Spleen (tissue), 11 donors: ENCODE measurements around the gene MOK. TPM values are rescaled to one million over a fixed set of nuclear protein-coding genes. Genes with fewer than 3 reads are reported as not detected.

Experiments used
- DNase-seq: peaks from one replicate; pipeline ENCODE4 v3.0.0-alpha.2; 2020
- H3K27ac ChIP-seq, 8 donors: fragments of 200-600 bp; sonication (generic) in 7 of 8; 1 replicate in 4 of 8; 2 replicates in 4 of 8; pipeline versions ENCODE4 v1.5.0 to v1.8.0; 2016 to 2021; ENCODE audit warnings: inconsistent platforms in 4 of 8, mild to moderate bottlenecking in 4 of 8, moderate library complexity in 1 of 8
- H3K27me3 ChIP-seq, 7 donors: fragments of 200-600 bp; sonication (generic) in 6 of 7; replicated peaks in 1 of 7; 1 replicate in 4 of 7; 2 replicates in 3 of 7; pipeline versions ENCODE4 v1.5.0 to v1.8.0; 2016 to 2021; ENCODE audit warnings: inconsistent platforms in 3 of 7, mild to moderate bottlenecking in 1 of 7
- H3K36me3 ChIP-seq, 6 donors: fragments of 200-600 bp; sonication (generic) in 5 of 6; 1 replicate in 4 of 6; 2 replicates in 2 of 6; pipeline versions ENCODE4 v1.5.0 to v1.8.0; 2016 to 2021; ENCODE audit warnings: inconsistent platforms in 2 of 6
- H3K4me1 ChIP-seq, 6 donors: fragments of 200-600 bp; sonication (generic) in 5 of 6; 1 replicate in 3 of 6; 2 replicates in 3 of 6; pipeline versions ENCODE4 v1.5.0 to v1.8.0; 2016 to 2021; ENCODE audit warnings: inconsistent platforms in 3 of 6
- H3K4me3 ChIP-seq, 8 donors: fragments of 200-600 bp; sonication (generic) in 7 of 8; 1 replicate in 4 of 8; 2 replicates in 4 of 8; pipeline versions ENCODE4 v1.5.0 to v1.8.0; 2016 to 2021; ENCODE audit warnings: inconsistent platforms in 4 of 8, mild to moderate bottlenecking in 4 of 8, moderate library complexity in 2 of 8
- H3K9me3 ChIP-seq, 8 donors: fragments of 200-600 bp; sonication (generic) in 7 of 8; 1 replicate in 4 of 8; 2 replicates in 4 of 8; pipeline versions ENCODE4 v1.5.0 to v1.8.0; 2016 to 2021; ENCODE audit warnings: inconsistent platforms in 4 of 8
- POLR2A ChIP-seq, 3 donors: fragments of 450-650 bp; IDR thresholded peaks; one replicate each; pipeline ENCODE4 v1.5.1; 2017; ENCODE audit warnings: antibody characterized with exemption in 3 of 3, mild to moderate bottlenecking in 1 of 3
- POLR2AphosphoS5 ChIP-seq, 3 donors: sonication (generic); formaldehyde crosslinking; IDR thresholded peaks; one replicate each; pipeline ENCODE4 v1.5.1; 2017; ENCODE audit warnings: antibody characterized with exemption in 3 of 3
- WGBS, 5 donors: extraction: QIAGEN DNeasy Blood & Tissue Kit in 3 of 5; methylation state at CpG; one replicate each; pipeline versions ENCODE4 v1.1.5 to v1.1.7; 2013 to 2018; 5-methylcytosine and 5-hydroxymethylcytosine counted together
- intact Hi-C: fragments of 100-400 bp; cut with DNase I; formaldehyde crosslinking; loops from one replicate; pipeline ENCODE4 v1.15.0; 2023; ENCODE audit warnings: low total_unique reads
- polyA plus RNA-seq, 3 donors: library from polyadenylated mRNA; stranded (reverse); fragments of 200-250 nt; gene quantifications; one replicate each; pipeline ENCODE4 v1.2.1, GENCODE V29; 2013
- total RNA-seq, 7 donors: library from RNA; depleted of rRNA in 3 of 7; stranded (reverse); fragments of >200 nt in 3 of 7; fragmentation: NEBNext Ultra II Directional in 4 of 7; extraction: Animal tissue kit (Norgen Biotek cat#: 25700) in 4 of 7; gene quantifications; one replicate each; pipeline versions ENCODE4 v1.1.0 to v1.2.1, GENCODE V29; 2016 to 2021
- TF ChIP-seq, protein P1 (sequence below), 11 experiments: fragments of 200-600 bp in 7 of 11; fragments of 450-650 bp in 4 of 11; sonication (generic) in 4 of 11; IDR thresholded peaks in 8 of 11; conservative IDR thresholded peaks in 3 of 11; 1 replicate in 7 of 11; 2 replicates in 4 of 11; pipeline versions ENCODE4 v1.4.0 to v1.8.0; 2016 to 2021; ENCODE audit warnings: antibody characterized with exemption in 11 of 11, inconsistent platforms in 4 of 11, mild to moderate bottlenecking in 1 of 11
- donor health status: healthy with polysubstance abuse.
- donor health status: DM: no; HTN: no; CAD: no; lungs with moderate emphysema.
- donor health status: DM: no; HTN: no; CAD: no.
- donor health status: Bipolar disorder and iron deficiency.
- donor health status: healthy.
- donor health status: DM: no; HTN: no; CAD: no.
- donor health status: DM: yes; HTN: yes; CAD: no.

The MOK gene
- total and polyA plus RNA-seq, 10 donors, result 4.1 to 12.2 (median 9.9) TPM

DNA sequence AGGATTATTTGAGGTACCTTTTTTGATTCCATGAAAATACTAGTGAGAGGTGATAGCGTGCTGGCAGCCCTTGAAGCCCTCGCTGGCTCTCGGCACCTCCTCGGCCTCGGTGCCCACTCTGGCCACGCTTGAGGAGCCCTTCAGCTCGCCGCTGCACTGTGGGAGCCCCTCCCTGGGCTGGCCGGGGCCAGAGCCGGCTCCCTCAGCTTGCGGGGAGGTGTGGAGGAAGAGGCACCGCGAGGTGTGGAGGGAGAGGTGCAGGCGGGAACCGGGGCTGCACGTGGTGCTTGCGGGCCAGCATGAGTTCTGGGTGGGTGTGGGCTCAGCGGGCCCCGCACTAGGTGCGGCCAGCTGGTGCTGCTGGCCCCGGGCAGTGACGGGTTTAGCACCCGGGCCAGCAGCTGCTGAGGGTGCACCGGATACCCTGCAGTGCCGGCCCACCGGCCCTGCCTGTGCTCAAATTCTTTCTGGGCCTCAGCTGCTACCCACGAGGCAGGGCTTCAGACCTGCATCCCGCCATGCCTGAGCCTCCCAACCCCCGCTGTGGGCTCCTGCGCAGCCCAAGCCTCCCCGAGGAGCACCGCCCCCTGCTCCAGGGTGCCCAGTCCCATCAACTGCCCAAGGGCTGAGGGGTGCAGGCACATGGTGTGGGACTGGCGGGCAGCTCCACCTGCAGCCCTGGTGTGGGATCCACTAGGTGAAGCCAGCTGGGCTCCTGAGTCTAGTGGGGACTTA is 7.4 kb downstream of the MOK start:
- 93 to 95% (median 94%) methylated on average over 23 to 33 of the region's 33 CpGs for WGBS, 5 donors
- TF ChIP-seq POLR2AphosphoS5 (IDR thresholded peaks at IDR 0.05) (no peak), POLR2A (IDR thresholded peaks at IDR 0.05) (no peak)
- TF ChIP-seq, protein P1, sequence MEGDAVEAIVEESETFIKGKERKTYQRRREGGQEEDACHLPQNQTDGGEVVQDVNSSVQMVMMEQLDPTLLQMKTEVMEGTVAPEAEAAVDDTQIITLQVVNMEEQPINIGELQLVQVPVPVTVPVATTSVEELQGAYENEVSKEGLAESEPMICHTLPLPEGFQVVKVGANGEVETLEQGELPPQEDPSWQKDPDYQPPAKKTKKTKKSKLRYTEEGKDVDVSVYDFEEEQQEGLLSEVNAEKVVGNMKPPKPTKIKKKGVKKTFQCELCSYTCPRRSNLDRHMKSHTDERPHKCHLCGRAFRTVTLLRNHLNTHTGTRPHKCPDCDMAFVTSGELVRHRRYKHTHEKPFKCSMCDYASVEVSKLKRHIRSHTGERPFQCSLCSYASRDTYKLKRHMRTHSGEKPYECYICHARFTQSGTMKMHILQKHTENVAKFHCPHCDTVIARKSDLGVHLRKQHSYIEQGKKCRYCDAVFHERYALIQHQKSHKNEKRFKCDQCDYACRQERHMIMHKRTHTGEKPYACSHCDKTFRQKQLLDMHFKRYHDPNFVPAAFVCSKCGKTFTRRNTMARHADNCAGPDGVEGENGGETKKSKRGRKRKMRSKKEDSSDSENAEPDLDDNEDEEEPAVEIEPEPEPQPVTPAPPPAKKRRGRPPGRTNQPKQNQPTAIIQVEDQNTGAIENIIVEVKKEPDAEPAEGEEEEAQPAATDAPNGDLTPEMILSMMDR (IDR thresholded peaks at IDR 0.05 in 8 of 11, conservative IDR thresholded peaks at IDR 0.05 in 3 of 11), result no peak
- Histone ChIP-seq H3K27ac (no peak overlapping the region), H3K27me3 (no peaks in the 10 kb centered on the region), H3K9me3 (peaks cover 0 to 3% (median 0%) of the 10 kb centered on the region in 8 donors), H3K36me3 (no peaks in the 10 kb centered on the region), H3K4me1 (no peaks in the 10 kb centered on the region), H3K4me3 (no peak overlapping the region)
- intact Hi-C loops, result no loop called here
- DNase-seq, result peak; percentile 57

DNA sequence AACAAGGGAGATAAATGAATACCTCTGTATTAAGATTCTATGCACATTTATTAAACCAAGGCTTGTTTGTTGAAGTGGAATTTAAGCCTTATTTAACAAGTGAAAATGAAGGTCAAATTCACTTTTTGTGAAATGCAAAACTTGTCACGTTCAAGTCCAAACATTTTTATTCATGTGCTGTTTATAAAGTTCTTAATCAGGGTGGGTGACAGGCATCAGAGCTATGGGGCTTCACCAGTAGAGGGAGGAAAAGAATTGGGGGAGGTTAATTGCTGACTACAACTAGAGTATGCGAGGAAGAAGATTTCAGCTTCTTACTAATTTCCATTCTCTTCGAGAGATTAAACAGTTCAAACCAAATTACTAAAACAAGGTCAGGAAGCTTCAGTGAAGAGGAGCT is 9.7 kb downstream of the MOK start:
- intact Hi-C loops, result no loop called here
- H3K4me1 ChIP-seq, result no peaks in the 10 kb centered on the region
- no peaks in the 10 kb centered on the region for H3K36me3 ChIP-seq
- no peaks in the 10 kb centered on the region for H3K27me3 ChIP-seq
- H3K27ac ChIP-seq, result no peak overlapping the region
- H3K4me3 ChIP-seq, result no peak overlapping the region
- WGBS, 5 donors, result 51 to 75% (median 64%) methylated on average over 3 of the region's 3 CpGs
- H3K9me3 ChIP-seq, result peaks cover 0 to 3% (median 0%) of the 10 kb centered on the region in 8 donors
- DNase-seq, result no peak
- TF ChIP-seq, protein P1 (IDR thresholded peaks at IDR 0.05 in 8 of 11, conservative IDR thresholded peaks at IDR 0.05 in 3 of 11), result no peak
- TF ChIP-seq POLR2A (IDR thresholded peaks at IDR 0.05) (no peak), POLR2AphosphoS5 (IDR thresholded peaks at IDR 0.05) (no peak)

DNA sequence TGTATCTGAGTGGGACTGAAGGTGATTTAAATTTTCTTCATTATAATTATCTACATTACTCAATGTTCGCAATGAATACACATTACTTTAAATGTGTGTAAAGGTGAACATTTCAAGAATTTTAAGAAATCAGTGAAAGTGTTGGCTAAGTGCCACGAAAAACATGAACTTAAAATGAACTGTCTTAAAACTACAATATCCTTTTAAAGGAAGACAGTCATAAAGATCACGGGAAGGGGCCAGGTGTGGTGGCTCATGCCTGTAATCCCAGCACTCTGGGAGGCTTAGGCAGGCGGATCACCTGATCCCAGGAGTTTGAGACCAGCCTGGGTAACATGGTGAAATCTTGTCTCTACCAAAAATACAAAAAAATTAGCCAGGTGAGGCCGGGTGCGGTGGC is 11.2 kb downstream of the MOK start:
- Histone ChIP-seq H3K9me3 (peaks cover 0 to 3% (median 0%) of the 10 kb centered on the region in 8 donors), H3K27ac (no peak overlapping the region), H3K4me1 (no peaks in the 10 kb centered on the region), H3K27me3 (no peaks in the 10 kb centered on the region), H3K36me3 (no peaks in the 10 kb centered on the region), H3K4me3 (no peak overlapping the region)
- 87 to 94% (median 93%) methylated on average over 6 of the region's 6 CpGs for WGBS, 5 donors
- DNase-seq, result peak; percentile 24
- intact Hi-C loops, result no loop called here
- TF ChIP-seq POLR2A (IDR thresholded peaks at IDR 0.05), result no peak
- TF ChIP-seq, protein P1 (IDR thresholded peaks at IDR 0.05 in 8 of 11, conservative IDR thresholded peaks at IDR 0.05 in 3 of 11), result no peak
- TF ChIP-seq POLR2AphosphoS5 (IDR thresholded peaks at IDR 0.05), result no peak

DNA sequence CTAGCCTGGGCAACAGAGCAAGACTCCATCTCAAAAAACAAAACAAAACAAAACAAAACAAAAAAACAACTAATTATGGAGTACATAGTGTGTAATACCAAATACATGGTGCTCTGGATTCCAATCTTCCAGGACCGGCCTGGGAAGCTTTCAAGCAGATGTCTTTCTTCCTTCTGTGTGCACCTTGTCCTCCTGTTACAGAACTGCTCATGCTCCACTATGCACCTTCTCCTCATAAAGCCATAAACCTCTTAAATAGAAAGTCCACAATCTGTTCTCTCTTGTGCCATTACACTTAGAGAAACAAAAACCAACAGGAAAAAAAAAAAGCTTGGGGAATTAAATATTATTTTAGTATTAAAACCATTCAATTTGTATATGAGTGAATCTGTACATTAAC is 12.5 kb downstream of the MOK start:
- H3K27ac ChIP-seq, result no peak overlapping the region
- H3K4me1 ChIP-seq, result no peaks in the 10 kb centered on the region
- no peaks in the 10 kb centered on the region for H3K27me3 ChIP-seq
- H3K9me3 ChIP-seq, result peaks cover 0 to 4% (median 0%) of the 10 kb centered on the region in 8 donors
- TF ChIP-seq, protein P1 (IDR thresholded peaks at IDR 0.05 in 8 of 11, conservative IDR thresholded peaks at IDR 0.05 in 3 of 11), result no peak
- TF ChIP-seq POLR2A (IDR thresholded peaks at IDR 0.05) (no peak), POLR2AphosphoS5 (IDR thresholded peaks at IDR 0.05) (no peak)
- H3K36me3 ChIP-seq, result no peaks in the 10 kb centered on the region
- intact Hi-C loops, result no loop called here
- DNase-seq, result peak; percentile 6
- 87 to 100% (median 97%) methylated on average over 1 of the region's 1 CpG for WGBS, 5 donors
- H3K4me3 ChIP-seq, result no peak overlapping the region
